ENCODE results near the gene PCBP4.
"Not testable (repeated sequence)": the region's sequence is repeated elsewhere in the genome, so short reads cannot be mapped to it uniquely, and the experiment has no call there.

The PCBP4 gene

GRCh38 chr3:51930439-51930838 is 36.8 kb downstream of the PCBP4 start:
- TF ChIP-seq CTCF (conservative IDR thresholded peaks at IDR 0.05; ENCODE audit: low read depth, low read length): no peak
- H3K4me3 ChIP-seq (ENCODE audit: low read length): no peak overlapping the region
- no peak for DNase-seq (ENCODE audit: low read depth)

GRCh38 chr3:51929420-51930003 is 37.7 kb downstream of the PCBP4 start:
- TF ChIP-seq CTCF (conservative IDR thresholded peaks at IDR 0.05; ENCODE audit: low read depth, low read length): no peak
- H3K4me3 ChIP-seq (ENCODE audit: low read length): no peak overlapping the region
- DNase-seq (ENCODE audit: low read depth): no peak

- DNase-seq (ENCODE audit: low read depth); H3K4me3 ChIP-seq (ENCODE audit: low read length): not testable (repeated sequence)
Observed at GRCh38 chr3:51928981-51929380, 38.3 kb downstream of the PCBP4 start.

GRCh38 chr3:51928438-51928837 is 38.8 kb downstream of the PCBP4 start:
- H3K4me3 ChIP-seq (ENCODE audit: low read length): no peak overlapping the region
- no peak for TF ChIP-seq CTCF (conservative IDR thresholded peaks at IDR 0.05; ENCODE audit: low read depth, low read length)
- no peak for DNase-seq (ENCODE audit: low read depth)

GRCh38 chr3:51927061-51927977 is 39.9 kb downstream of the PCBP4 start:
- TF ChIP-seq CTCF (conservative IDR thresholded peaks at IDR 0.05; ENCODE audit: low read depth, low read length): no peak
- H3K4me3 ChIP-seq (ENCODE audit: low read length): no peak overlapping the region
- DNase-seq (ENCODE audit: low read depth): no peak

GRCh38 chr3:51921081-51921578 is 46.1 kb downstream of the PCBP4 start:
- TF ChIP-seq CTCF (conservative IDR thresholded peaks at IDR 0.05; ENCODE audit: low read depth, low read length): no peak
- no peak overlapping the region for H3K4me3 ChIP-seq (ENCODE audit: low read length)

GRCh38 chr3:51916418-51916817 is 50.8 kb downstream of the PCBP4 start:
- no peak overlapping the region for H3K4me3 ChIP-seq (ENCODE audit: low read length)
- no peak for TF ChIP-seq CTCF (conservative IDR thresholded peaks at IDR 0.05; ENCODE audit: low read depth, low read length)
- no peak for DNase-seq (ENCODE audit: low read depth)

More at GRCh38 chr3:51921081-51921578, 46.1 kb downstream of the PCBP4 start:
- DNase-seq (ENCODE audit: low read depth): no peak
